Mammary epithelial cell (primary cell): ENCODE data around the gene GFI1.

Experiments used
- CTCF ChIP-seq, 2 donors: IDR thresholded peaks in 1 of 2; conservative IDR thresholded peaks in 1 of 2; 2 replicates each; pipeline ENCODE4 v1.5.1; 2011 to 2012; ENCODE audit warnings: inconsistent platforms in 2 of 2, low read length in 2 of 2, mild to moderate bottlenecking in 2 of 2, control low read depth in 1 of 2, low read depth in 1 of 2; ENCODE audit not compliant: insufficient read depth in 1 of 2; ENCODE audit errors: extremely low read depth in 1 of 2
- EZH2 ChIP-seq: IDR thresholded peaks from 2 replicates; pipeline ENCODE4 v1.6.1; 2012; ENCODE audit warnings: low read length, inconsistent platforms, borderline replicate concordance

- TF ChIP-seq CTCF (conservative IDR thresholded peaks at IDR 0.05 in 1 of 2, IDR thresholded peaks at IDR 0.05 in 1 of 2; ENCODE audit: extremely low read depth in 1 of 2, insufficient read depth in 1 of 2, low read depth in 1 of 2, low read length in 2 of 2) (no peak), EZH2 (peak; percentile 80)
These were observed 3.8 kb downstream of the GFI1 start for GRCh38 chr1:92482665-92483609.
